Stimulated activated CD4-positive, alpha-beta T cell treated with anti-CD3 and anti-CD28 coated beads, Interleukin-15, amount 100 ng/mL, for 1 hour (primary cell): ENCODE measurements around the gene KRT6C.
"Not testable (repeated sequence)": the region's sequence is repeated elsewhere in the genome, so short reads cannot be mapped to it uniquely, and the experiment has no call there.

Experiments
- DNase-seq, 2 donors: peaks; one replicate each; pipeline ENCODE4 v3.0.0-alpha.2; 2020; ENCODE audit warnings: low read depth in 1 of 2, low spot score in 1 of 2

Gene KRT6C

DNA sequence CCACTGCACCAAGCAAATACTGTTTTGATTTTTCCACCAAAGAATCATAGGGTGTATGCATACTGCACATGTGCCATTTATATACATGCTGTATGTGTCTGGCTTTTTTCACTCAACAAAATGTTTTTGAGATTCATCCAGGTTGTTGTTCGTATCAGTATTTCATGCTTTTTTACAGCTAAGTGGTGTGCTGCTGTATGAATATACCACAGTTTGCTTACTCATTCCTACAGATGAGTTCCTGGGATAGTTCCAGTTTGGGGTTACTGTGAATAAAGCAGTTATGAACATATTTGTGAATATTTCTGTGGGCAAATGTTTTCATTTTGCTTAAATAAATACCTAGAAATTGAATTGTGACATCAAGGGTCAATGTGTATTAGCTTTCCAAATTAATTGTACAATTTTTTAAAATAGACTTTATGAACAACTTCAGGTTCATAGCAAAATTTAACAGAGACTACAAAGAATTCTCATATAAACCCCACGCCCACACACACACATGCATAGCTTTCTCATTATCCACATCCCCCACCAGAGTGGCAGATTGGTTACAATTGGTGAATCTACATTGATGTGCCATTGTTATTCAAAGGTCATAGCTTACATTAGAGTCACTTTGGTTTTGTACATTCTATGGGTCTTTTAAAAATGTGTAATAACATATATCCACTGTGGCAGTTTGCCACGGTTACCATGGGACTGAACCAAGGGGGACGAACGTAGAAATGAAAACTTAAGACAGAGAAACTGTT lies 26.4 kb upstream of the KRT6C start:
- no peak for DNase-seq

- DNase-seq: no peak
These were observed 25.3 kb upstream of the KRT6C start for GRCh38 chr12:52498946-52499345.

DNA sequence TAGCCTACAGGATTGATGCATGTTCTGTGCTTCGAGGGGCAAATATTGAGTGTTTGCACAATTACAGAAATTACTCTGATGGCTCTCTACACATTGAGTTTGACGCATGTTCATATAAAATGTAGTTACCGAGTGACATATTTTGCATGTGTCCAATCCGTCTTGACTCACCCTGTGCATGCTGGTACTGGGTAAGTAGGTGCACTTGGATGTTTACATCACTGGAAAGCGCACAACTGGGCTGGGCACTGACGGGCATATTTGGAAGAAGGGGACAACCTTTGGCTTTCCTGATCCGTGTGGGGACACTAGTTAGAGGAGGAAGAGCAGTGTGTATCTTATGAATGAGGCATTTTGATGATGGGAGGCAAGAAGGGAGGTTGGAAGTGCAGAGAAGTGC lies 24.4 kb upstream of the KRT6C start:
- DNase-seq: no peak

- DNase-seq: no peak
These were observed 23.0 kb upstream of the KRT6C start for GRCh38 chr12:52496590-52497071.

GRCh38 chr12:52496054-52496453 lies 22.4 kb upstream of the KRT6C start:
- no peak for DNase-seq

GRCh38 chr12:52495389-52495788 lies 21.8 kb upstream of the KRT6C start:
- DNase-seq: no peak

- DNase-seq: no peak
These were observed 20.9 kb upstream of the KRT6C start for GRCh38 chr12:52494518-52494917.

DNA sequence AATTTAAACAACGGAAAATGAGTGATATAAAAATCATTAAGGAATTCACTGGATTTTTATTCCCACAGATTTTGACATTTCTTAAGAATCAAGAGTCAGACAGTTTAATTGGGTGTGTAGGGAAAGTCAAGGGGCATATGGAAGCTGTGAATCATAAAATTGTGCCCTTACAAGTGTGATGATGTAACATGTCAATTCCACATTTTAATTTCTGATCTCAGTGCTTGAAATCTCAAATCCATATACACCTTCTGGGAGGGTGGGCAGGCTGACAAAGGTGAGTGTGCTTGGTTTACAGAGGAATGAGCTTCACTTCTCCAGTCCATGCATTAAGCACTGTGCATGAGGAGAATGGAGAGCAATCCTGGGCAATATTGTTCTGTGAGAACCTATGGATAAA lies 20.5 kb upstream of the KRT6C start:
- DNase-seq: no peak

- no peak for DNase-seq
These were observed 19.6 kb upstream of the KRT6C start, which contains the start of gene KRT6A for GRCh38 chr12:52493172-52493571. Gene KRT6A, minus strand, starts transcription at chr12:52493257. Its CDS starts 69 bp downstream, at chr12:52493188.

DNA sequence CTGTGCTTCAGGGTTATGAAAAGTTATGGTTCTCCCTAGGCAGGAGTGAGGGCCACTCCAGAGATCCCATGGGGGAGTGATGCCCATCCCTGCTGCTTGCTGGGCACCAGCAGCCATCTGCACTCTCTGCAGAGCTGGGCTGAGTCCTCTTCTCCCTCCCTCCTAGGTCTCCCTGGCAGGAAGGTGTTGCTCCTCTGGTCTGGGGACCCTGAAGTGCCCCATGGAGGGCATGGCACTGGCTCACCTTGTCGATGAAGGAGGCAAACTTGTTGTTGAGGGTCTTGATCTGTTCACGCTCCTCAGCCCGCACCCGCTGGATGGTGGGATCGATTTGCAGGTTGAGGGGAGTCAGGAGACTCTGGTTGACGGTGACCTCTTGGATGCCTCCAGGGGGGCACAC lies 18.8 kb upstream of the KRT6C start:
- DNase-seq: not testable (repeated sequence)

DNA sequence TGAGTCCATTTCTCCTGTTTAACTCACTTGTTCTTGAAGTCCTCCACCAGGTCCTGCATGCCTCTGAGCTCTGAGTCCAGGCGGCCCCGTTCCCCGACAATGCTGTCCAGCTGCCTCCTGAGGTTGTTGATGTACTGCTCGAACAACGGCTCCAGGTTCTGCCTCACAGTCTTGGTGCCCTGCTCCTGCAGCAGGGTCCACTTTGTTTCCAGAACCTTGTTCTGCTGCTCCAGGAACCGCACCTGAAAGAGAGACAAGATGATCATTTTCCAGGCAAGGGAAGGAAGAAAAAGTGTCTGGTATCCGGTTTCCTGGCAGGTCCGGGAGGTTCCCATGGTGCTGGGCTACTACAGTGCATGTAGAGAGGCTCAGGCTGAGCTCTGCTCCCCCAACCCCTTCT lies 17.9 kb upstream of the KRT6C start:
- not testable (repeated sequence) for DNase-seq

GRCh38 chr12:52488736-52489135 lies 15.1 kb upstream of the KRT6C start:
- no peak for DNase-seq

- DNase-seq: not testable (repeated sequence)
These were observed 14.3 kb upstream of the KRT6C start for GRCh38 chr12:52487744-52488443.

GRCh38 chr12:52487211-52487610 lies 13.6 kb upstream of the KRT6C start:
- no peak for DNase-seq

DNA sequence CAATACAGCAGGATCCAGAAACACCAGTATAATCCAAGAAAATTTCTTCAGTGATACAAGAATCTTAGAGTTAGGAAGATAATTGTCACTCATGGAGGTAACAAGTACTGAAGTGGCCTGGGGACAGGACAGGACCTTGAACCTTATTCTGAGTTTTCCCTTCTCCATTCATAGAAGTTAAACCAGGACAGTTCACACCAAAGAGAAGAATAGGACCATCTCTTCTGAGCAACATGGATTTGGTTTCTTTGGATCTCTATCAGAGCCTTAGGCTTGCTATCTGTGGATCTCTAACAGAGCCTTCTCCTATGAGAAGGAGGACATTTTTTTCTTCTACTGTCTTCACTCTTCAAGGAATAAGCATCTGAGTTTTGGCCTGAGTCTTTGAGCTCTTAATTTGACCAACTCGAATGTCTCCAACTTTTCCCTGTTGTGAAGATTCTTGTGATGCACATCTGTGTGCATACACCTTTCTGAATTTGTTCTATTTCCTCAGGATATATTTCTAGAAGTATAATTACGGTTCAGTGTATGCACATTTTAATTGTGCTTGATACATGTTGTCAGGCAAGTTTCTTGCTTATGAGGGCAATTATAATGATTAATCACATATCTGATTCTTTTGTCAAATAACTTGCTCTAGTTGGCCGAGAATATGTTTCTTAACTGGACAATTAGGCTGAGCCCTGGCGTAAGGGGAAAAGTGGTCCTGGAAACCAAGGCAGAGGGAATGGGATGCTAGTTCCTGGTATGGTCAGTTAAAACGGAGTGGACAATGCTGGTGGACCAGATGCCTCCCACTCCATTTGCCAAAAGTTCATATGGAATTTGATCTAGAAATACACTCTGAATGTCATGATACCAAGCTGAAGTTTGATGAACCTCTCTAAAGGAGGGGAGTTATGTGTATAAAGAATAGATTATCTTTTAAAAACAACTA lies 12.8 kb upstream of the KRT6C start:
- no peak for DNase-seq

DNA sequence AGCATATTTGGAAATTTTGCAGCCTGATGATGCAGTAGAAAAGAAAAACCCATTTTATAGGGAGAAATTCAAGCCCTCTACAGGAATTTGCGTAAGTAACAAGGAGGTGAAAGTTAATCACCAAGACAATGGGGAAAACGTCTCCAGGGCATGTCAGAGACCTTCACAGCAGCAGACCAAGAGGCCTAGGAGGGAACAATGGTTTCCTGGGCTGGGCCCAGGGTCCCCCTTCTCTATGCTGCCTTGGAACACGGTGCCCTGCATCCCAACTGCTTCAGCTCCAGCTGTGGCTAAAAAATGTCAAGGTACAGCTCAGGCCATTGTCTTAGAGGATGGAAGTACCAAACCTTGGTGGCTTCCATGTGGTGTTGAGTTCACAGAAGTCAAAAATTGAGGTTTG lies 6.5 kb upstream of the KRT6C start:
- DNase-seq: no peak

- DNase-seq: no peak
These were observed 4.0 kb upstream of the KRT6C start for GRCh38 chr12:52477651-52478050.

DNA sequence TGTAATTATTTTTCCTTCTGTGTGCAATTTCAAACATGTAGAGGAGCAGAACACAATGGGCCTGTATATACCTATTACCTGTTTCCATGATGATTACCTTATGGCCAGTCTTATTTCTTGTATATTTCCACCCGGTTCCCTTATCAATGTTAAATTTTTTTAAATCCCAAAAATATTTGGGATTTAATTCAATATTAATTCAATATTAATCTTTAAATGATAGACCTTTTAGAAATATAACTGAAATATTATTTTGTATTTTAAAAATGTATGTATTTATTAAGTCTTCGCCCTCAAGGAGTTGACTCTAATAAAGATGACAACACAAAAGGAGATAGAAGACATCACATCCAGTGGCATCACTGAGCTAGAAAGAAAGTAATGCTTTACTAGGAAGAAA lies 607 bp upstream of the KRT6C start:
- DNase-seq: no peak

- no peak for DNase-seq
These were observed 3.8 kb downstream of the KRT6C start for GRCh38 chr12:52469853-52470252.

DNA sequence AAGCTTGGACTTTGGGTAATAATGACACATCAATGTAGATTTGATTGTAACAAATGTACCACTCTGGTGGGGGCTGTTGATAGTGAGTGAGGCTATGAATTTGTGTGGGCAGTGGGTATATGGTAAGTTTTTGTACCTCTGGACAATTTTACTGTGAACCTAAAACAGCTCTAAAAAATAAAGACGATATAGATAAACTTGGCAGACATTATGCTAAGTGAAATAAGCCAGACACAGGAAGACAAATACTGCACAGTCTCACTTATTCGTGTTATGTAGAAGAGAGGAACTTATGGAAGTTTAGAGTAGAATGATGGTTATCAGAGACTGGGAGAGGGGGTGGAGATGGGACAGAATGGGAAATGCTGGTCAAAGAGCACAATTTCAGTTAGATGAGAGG lies 8.7 kb downstream of the KRT6C start:
- DNase-seq: no peak

- no peak for DNase-seq
These were observed 11.9 kb downstream of the KRT6C start for GRCh38 chr12:52461693-52462092.
